GM12864 (cell line): ENCODE results near the gene FREY1.

Source experiments
- DNase-seq: peaks from one replicate; pipeline ENCODE4 v3.0.0-alpha.2; 2011; ENCODE audit warnings: low read depth
- H3K4me3 ChIP-seq: 2 replicates; pipeline ENCODE4 v1.5.1; 2011; ENCODE audit warnings: mild to moderate bottlenecking, low read depth, low read length, control low read depth
- TF ChIP-seq, protein P1 (sequence below): IDR thresholded peaks from 2 replicates; pipeline ENCODE4 v1.5.1; 2011; ENCODE audit warnings: low read depth, mild to moderate bottlenecking, moderate library complexity, low read length, control low read depth, inconsistent platforms; ENCODE audit errors: missing control alignments

Gene FREY1

DNA sequence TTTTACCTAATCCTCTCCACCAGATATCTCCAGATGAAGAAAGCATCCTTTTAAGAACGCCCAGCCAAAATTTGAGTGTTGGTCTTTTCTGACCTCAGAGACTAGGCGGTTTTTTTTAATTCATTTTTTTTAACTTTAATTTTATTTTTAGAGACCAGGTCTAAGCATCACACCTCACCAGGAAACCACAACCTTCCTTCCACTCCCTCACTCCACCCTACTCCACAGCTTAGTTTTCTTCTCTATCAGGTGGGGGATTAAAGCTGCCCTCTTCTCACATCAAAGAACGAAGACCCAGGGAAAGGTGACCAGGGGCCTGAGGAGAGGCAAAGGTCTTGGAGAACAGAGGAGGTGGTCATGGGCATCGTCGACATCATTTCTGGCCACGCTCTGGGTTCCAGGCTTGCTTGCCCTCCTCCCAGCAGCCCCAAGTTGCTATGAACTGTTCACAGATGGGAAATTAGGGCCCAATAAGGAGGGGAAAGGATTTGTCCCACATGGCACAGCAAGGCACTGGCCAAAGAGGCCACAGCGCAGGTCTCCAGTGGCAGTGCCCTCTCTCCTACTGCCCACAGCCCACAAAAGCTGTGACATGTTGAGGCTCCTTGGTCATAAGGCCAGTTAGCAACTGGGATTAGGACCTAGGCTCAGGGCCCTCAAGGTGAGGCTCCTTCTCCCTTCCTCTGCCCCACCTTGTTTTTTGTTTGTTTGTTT lies 12.0 kb upstream of the FREY1 start:
- H3K4me3 ChIP-seq: peak overlapping the region; percentile 66; the same call in 1 of the 2 replicates
- TF ChIP-seq, protein P1, sequence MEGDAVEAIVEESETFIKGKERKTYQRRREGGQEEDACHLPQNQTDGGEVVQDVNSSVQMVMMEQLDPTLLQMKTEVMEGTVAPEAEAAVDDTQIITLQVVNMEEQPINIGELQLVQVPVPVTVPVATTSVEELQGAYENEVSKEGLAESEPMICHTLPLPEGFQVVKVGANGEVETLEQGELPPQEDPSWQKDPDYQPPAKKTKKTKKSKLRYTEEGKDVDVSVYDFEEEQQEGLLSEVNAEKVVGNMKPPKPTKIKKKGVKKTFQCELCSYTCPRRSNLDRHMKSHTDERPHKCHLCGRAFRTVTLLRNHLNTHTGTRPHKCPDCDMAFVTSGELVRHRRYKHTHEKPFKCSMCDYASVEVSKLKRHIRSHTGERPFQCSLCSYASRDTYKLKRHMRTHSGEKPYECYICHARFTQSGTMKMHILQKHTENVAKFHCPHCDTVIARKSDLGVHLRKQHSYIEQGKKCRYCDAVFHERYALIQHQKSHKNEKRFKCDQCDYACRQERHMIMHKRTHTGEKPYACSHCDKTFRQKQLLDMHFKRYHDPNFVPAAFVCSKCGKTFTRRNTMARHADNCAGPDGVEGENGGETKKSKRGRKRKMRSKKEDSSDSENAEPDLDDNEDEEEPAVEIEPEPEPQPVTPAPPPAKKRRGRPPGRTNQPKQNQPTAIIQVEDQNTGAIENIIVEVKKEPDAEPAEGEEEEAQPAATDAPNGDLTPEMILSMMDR: no peak

GRCh38 chr11:45918331-45918941 lies 11.4 kb upstream of the FREY1 start:
- peak overlapping the region; percentile 66 for H3K4me3 ChIP-seq
- no peak for DNase-seq
- TF ChIP-seq, protein P1: no peak

More for the DNA sequence above, 12.0 kb upstream of the FREY1 start:
- no peak for DNase-seq

DNA sequence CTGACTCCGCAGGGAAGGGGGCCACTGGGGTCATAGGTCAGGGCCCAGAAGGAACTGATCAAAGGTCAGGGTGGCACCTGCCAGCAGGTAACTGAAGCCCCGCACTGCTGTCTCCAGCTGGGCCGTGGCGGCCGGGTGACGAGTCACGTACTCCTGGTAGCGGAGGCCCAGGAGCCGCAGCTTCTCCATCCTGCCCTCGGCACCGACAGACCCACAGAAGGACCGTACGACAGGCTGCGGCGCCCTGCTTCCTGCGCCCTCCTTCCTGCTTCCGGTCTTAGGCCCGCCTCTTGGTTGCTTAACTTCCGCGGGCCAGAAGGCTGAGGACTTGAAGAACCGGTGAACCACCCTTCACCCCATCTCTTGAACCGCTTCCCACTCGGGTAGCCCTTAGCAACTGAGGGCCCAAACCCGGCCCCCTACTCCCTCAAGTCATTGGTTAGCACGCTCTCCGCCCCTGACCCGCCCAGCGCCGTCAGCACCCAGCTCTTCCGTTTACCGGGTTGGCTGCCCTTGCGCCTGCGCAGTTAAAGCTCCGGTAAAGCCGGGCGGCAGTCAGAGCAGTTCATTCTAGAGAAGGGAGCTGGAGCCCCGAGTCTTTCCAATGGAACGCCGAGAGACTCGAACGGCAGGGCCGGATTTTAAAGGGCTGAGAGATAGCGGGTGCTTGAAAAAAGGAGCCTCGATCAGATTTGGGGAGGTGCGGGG lies 10.7 kb upstream of the FREY1 start, which contains the start of gene PEX16:
PEX16 (minus strand) TSS at position 255 of the 708 bp plus-strand sequence; CDS start at position 189, 66 bp downstream.
- peak within 1 kb of the TSS; percentile 66 for H3K4me3 ChIP-seq
- DNase-seq: peak; percentile 94
- TF ChIP-seq, protein P1: no peak

- TF ChIP-seq, protein P1: no peak
- H3K4me3 ChIP-seq: peak overlapping the region; percentile 66
- no peak for DNase-seq
Observed at GRCh38 chr11:45917286-45917622, 10.2 kb upstream of the FREY1 start.

- no peak overlapping the region for H3K4me3 ChIP-seq
- no peak for DNase-seq
- TF ChIP-seq, protein P1: no peak
Observed at GRCh38 chr11:45915446-45915845, 8.4 kb upstream of the FREY1 start.

GRCh38 chr11:45913942-45914635 lies 7.0 kb upstream of the FREY1 start:
- H3K4me3 ChIP-seq: no peak overlapping the region
- no peak for DNase-seq
- TF ChIP-seq, protein P1: no peak
